Calu3 (cell line): ENCODE measurements around the gene ING2. TPM values are rescaled to one million over a fixed set of nuclear protein-coding genes. Genes with fewer than 3 reads are reported as not detected.
"Not testable (repeated sequence)": the region's sequence is repeated elsewhere in the genome, so short reads cannot be mapped to it uniquely, and the experiment has no call there.

Source experiments
- BruUV-seq: library from RNA; stranded (reverse); fragments of 400-500 nt; replicated peaks from 2 replicates; lab custom pipeline; 2021; lab: Mats Ljungman, UMichigan
- CTCF ChIA-PET: fragments of 300-600 bp; sonication (Branson Sonifier 250); formaldehyde crosslinking; loops from one replicate; lab custom pipeline; 2022; ENCODE audit warnings: antibody characterized with exemption; lab: Charles Lee
- DNase-seq: peaks from one replicate; pipeline ENCODE4 v3.0.0; 2022
- H3K27ac Mint-ChIP-seq: one replicate; pipeline ENCODE4 v1.8.0; 2022; ENCODE audit warnings: mixed read lengths; ENCODE audit not compliant: unreplicated experiment
- H3K27me3 Mint-ChIP-seq: one replicate; pipeline ENCODE4 v1.8.0; 2022; ENCODE audit warnings: mixed read lengths; ENCODE audit not compliant: unreplicated experiment
- H3K36me3 Mint-ChIP-seq: one replicate; pipeline ENCODE4 v1.8.0; 2022; ENCODE audit warnings: mild to moderate bottlenecking, moderate library complexity, mixed read lengths; ENCODE audit not compliant: insufficient read depth, unreplicated experiment
- H3K4me1 Mint-ChIP-seq: one replicate; pipeline ENCODE4 v1.8.0; 2022; ENCODE audit warnings: mild to moderate bottlenecking, low read depth, mixed read lengths; ENCODE audit not compliant: unreplicated experiment
- H3K4me3 Mint-ChIP-seq: one replicate; pipeline ENCODE4 v1.8.0; 2022; ENCODE audit warnings: mild to moderate bottlenecking, low read depth, moderate library complexity, mixed read lengths; ENCODE audit not compliant: unreplicated experiment
- H3K9me3 Mint-ChIP-seq: one replicate; pipeline ENCODE4 v1.8.0; 2022; ENCODE audit warnings: low read depth, mixed read lengths; ENCODE audit not compliant: unreplicated experiment
- intact Hi-C: fragments of 100-400 bp; cut with micrococcal nuclease; formaldehyde crosslinking; loops from one replicate; pipeline ENCODE4 v1.10.0; 2022; ENCODE audit not compliant: unreplicated experiment
- total RNA-seq: library from RNA; stranded (reverse); gene quantifications from 2 replicates; pipeline ENCODE4 v1.2.3, GENCODE V29; 2022
- TF ChIP-seq, protein P1 (sequence below): fragments of 200-600 bp; IDR thresholded peaks from one replicate; pipeline ENCODE4 v1.8.0; 2022; ENCODE audit warnings: antibody characterized with exemption; ENCODE audit not compliant: unreplicated experiment

ING2 gene
- total RNA-seq, 1 experiment from 2014 or later, result 12.1 TPM

DNA sequence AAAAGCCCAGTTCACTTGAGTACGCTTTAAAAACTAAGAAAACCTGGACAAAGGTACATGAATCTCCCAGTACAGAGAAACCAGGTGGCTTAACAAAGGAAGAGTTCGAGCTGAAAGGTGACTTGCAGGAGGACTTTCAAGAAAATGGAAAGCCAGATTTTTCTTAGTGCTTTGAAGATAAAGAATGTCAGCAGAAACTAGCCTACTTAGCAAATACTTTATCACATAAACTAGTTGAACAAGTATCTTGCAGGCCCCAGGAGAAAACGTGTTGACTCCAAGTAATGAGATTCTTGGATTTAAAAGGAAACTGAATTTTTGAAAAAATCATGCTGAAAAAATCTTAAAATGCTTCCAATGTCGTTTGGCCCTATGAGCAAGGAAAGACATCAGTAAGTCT is 34.0 kb upstream of the ING2 start:
- no TSS peak for BruUV-seq
- no peak overlapping the region for H3K4me3 Mint-ChIP-seq
- no peak for DNase-seq
- H3K9me3 Mint-ChIP-seq, result peaks cover 2% of the 10 kb centered on the region
- TF ChIP-seq, protein P1, sequence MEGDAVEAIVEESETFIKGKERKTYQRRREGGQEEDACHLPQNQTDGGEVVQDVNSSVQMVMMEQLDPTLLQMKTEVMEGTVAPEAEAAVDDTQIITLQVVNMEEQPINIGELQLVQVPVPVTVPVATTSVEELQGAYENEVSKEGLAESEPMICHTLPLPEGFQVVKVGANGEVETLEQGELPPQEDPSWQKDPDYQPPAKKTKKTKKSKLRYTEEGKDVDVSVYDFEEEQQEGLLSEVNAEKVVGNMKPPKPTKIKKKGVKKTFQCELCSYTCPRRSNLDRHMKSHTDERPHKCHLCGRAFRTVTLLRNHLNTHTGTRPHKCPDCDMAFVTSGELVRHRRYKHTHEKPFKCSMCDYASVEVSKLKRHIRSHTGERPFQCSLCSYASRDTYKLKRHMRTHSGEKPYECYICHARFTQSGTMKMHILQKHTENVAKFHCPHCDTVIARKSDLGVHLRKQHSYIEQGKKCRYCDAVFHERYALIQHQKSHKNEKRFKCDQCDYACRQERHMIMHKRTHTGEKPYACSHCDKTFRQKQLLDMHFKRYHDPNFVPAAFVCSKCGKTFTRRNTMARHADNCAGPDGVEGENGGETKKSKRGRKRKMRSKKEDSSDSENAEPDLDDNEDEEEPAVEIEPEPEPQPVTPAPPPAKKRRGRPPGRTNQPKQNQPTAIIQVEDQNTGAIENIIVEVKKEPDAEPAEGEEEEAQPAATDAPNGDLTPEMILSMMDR, result no peak
- intact Hi-C loops, result loop anchor here (5.0 kb wide), 2 partner anchors 186 to 691 kb away; partner anchors contain the start of genes RWDD4 and TRAPPC11
- H3K27me3 Mint-ChIP-seq, result no peaks in the 10 kb centered on the region
- H3K27ac Mint-ChIP-seq, result no peak overlapping the region
- CTCF ChIA-PET, result no interaction called here
- H3K4me1 Mint-ChIP-seq, result peaks cover 30% of the 10 kb centered on the region
- H3K36me3 Mint-ChIP-seq, result peaks cover 8% of the 10 kb centered on the region

DNA sequence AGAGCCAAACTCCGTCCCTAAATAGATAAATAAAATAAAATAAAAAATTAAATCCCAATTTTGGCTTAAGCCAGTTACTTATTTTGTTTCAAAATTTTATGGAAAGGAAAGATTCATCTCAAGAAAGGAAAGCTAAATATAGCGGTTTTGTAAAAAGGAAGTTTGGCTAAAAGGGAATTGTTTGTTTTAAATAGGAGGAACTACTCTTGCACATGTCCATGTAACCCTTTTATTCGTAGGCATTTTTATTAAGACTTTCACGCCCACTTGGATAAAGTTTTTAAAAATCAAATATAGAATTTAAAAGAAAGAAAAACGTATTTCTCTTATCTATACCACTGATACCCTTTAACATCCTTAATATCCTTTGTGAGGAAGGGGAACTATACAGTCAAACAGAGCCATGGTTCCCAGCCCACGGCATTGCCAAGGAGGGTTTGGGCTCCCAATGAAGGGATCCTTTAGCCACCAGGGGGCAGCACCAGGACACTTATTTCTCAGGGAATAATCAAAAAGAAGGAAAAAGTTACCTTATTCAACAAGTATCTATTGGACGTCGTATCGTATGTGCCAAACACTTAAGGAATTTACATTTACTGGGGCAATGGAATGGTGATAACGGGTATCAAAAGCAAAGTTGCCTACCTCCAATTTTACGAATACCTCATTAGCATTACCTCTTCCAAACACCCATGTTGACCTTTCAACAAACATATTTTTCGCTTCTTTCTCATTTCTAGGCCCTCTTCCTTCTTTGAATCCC is 32.7 kb upstream of the ING2 start:
- BruUV-seq, result no TSS peak
- peak; percentile 87 for DNase-seq

DNA sequence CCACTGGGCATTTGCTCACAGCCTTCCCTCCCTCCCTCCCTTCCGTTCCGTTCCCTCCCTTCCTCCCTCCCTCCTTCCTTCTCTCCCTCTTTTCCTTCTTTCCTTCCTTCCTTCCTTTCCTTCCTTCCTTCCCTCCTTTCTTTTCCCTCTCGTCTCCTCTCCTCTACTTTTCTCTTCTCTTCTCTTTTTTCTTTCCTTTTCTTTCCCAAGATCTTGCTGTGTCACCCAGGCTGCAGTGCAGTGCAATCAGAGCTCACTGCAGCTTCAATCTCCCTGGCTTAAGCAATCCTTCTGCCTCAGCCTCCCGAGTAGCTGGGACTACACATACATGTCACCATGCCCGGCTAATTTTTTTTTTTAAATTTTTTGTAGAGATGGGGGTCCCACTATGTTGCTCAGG is 26.7 kb upstream of the ING2 start:
- intact Hi-C loops, result no loop called here
- no TSS peak for BruUV-seq
- CTCF ChIA-PET, result interaction anchor here (0.7 kb wide), 1 partner anchor 68 kb away, joined by 3 read pairs; no protein-coding TSS in a partner anchor
- Mint-ChIP-seq H3K9me3 (no peaks in the 10 kb centered on the region), H3K27ac (no peak overlapping the region), H3K27me3 (no peaks in the 10 kb centered on the region), H3K4me1 (peaks cover 9% of the 10 kb centered on the region), H3K36me3 (peaks cover 11% of the 10 kb centered on the region), H3K4me3 (no peak overlapping the region)
- DNase-seq, result no peak
- TF ChIP-seq, protein P1, result no peak

More for the DNA sequence above, 32.7 kb upstream of the ING2 start:
- TF ChIP-seq, protein P1, result peak; percentile 46
- Mint-ChIP-seq H3K27me3 (no peaks in the 10 kb centered on the region), H3K9me3 (peaks cover 2% of the 10 kb centered on the region), H3K4me3 (no peak overlapping the region), H3K36me3 (peaks cover 8% of the 10 kb centered on the region), H3K27ac (no peak overlapping the region), H3K4me1 (peaks cover 22% of the 10 kb centered on the region)
- intact Hi-C loops, result loop anchor here (1.0 to 5.0 kb wide), 3 partner anchors 130 to 690 kb away; partner anchors contain the start of genes RWDD4 and TRAPPC11
- CTCF ChIA-PET, result no interaction called here

DNA sequence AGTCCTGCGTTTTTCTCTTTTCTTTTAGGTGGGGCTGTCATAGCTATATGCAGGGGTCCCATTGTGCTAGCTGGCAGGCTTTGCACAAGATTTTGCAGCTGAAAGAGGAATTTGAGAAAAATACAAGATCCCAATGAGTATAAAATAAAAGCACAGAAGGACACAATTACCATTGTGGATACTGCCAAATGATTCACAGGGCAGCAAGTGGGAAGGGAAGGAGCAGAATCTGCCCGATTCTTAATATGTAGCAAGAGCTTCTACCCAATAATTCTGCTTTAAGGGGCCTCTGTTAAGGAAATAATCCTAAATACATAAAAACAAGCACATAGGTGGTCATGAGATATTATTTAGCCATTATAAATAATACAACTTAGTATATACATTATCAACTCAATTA is 25.9 kb upstream of the ING2 start:
- no peak overlapping the region for H3K27ac Mint-ChIP-seq
- CTCF ChIA-PET, result no interaction called here
- intact Hi-C loops, result no loop called here
- BruUV-seq, result no TSS peak
- DNase-seq, result no peak
- peaks cover 8% of the 10 kb centered on the region for H3K4me1 Mint-ChIP-seq
- TF ChIP-seq, protein P1, result no peak
- H3K36me3 Mint-ChIP-seq, result peaks cover 11% of the 10 kb centered on the region
- H3K27me3 Mint-ChIP-seq, result no peaks in the 10 kb centered on the region
- no peak overlapping the region for H3K4me3 Mint-ChIP-seq
- H3K9me3 Mint-ChIP-seq, result no peaks in the 10 kb centered on the region

DNA sequence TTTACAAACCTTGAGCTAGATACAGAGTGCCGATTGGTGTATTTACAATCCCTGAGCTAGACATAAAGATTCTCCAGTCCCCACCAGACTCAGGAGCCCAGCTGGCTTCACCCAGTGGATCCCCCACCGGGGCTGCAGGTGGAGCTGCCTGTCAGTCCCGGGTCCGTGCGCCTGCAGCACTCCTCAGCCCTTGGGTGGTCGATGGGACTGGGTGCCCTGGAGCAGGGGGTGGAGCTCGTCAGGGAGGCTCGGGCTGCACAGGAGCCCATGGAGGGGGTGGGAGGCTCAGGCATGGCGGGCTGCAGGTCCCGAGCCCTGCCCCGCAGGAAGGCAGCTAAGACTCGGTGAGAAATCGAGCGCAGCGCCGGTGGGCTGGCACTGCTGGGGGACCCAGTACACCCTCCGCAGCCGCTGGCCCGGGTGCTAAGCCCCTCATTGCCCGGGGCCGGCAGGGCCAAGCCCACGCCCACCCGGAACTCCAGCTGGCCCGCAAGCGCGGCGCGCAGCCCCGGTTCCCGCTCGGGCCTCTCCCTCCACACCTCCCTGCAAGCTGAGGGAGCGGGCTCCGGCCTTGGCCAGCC is 22.3 kb upstream of the ING2 start:
- H3K27me3 Mint-ChIP-seq, intact Hi-C loops, H3K4me1 Mint-ChIP-seq, BruUV-seq, DNase-seq, H3K4me3 Mint-ChIP-seq, H3K27ac Mint-ChIP-seq, H3K9me3 Mint-ChIP-seq: not testable (repeated sequence)
- H3K36me3 Mint-ChIP-seq, result peaks cover 11% of the 10 kb centered on the region
- CTCF ChIA-PET, result interaction anchor here (0.6 kb wide), 1 partner anchor 99 kb away, joined by 3 read pairs; no protein-coding TSS in a partner anchor
